Activated CD4-positive, CD25-positive, alpha-beta regulatory T cell treated with anti-CD3 and anti-CD28 coated beads, Interleukin-2, amount 50 U/mL, for 72 hours (primary cell): ENCODE results near the gene APLF.
"Not testable (repeated sequence)": the region's sequence is repeated elsewhere in the genome, so short reads cannot be mapped to it uniquely, and the experiment has no call there.

Experiments
- DNase-seq: peaks from one replicate; pipeline ENCODE4 v3.0.0; 2021

The APLF gene

DNA sequence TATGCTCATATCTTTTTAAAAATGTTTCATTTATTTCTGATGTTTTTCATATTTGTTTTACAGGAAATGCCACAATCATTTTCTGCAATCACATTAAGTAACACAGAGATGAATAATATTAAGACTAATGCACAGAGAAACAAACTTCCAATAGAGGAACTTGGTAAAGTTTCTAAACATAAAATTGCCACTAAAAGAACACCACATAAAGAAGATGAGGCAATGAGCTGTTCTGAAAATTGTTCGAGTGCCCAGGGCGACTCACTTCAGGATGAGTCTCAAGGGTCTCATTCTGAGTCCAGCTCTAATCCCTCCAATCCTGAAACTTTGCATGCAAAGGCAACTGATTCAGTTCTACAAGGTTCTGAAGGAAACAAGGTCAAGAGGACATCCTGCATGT, 70.4 kb downstream of the APLF start:
- no peak for DNase-seq

DNA sequence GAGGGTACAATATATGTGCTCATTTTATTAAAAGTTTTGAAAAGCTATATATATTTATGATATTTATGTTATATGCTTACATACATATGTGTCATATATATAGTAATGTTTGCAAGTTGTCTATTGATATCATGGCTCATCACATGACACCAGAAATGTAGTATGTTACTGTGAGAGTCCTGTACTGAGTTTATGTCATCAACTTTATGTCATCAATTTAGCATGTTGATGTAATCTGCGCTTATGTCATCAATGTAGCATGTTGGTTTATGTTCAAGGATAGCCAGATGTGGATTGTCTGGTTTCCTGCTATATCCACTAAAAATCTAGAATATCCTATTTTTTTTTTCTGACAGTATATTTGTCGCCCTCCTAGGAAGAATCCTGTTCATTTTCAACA, 77.4 kb downstream of the APLF start:
- no peak for DNase-seq

DNA sequence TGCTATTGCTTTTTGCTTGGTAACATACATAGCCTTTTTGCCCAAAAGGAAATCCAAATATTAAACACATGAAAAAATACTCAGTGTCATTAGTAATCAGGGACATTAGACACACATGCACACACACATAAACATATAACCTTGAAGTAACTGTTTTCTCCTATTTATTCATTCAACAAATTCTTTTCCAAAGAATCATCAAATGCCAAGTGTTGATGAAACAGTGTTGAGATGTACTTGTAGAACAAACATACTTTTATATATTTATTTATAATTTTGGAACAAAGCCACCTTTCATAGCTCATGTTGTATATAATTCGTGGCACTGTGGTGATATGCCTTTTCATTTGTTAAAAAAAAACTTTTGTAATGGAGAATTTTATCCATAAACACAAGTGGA, 81.0 kb downstream of the APLF start:
- DNase-seq = no peak

DNA sequence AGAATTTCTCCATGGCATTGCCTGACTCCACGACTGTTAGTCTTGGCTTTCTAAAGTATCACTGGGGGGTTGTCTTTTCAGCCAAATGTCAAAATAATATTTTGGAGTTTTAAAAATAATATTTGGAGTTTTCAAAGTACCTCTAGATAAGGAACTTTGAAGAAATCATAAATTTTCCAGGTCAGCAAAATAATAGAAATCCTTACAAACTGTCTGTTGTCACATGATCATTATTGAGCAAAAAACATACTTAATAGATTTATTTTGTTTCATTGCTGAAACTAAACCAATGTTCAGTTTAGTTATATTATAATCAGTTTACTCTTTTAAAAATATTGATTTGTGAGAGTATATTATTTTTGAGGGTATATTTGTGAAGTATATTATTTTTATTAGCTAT, 85.7 kb downstream of the APLF start:
- no peak for DNase-seq

DNA sequence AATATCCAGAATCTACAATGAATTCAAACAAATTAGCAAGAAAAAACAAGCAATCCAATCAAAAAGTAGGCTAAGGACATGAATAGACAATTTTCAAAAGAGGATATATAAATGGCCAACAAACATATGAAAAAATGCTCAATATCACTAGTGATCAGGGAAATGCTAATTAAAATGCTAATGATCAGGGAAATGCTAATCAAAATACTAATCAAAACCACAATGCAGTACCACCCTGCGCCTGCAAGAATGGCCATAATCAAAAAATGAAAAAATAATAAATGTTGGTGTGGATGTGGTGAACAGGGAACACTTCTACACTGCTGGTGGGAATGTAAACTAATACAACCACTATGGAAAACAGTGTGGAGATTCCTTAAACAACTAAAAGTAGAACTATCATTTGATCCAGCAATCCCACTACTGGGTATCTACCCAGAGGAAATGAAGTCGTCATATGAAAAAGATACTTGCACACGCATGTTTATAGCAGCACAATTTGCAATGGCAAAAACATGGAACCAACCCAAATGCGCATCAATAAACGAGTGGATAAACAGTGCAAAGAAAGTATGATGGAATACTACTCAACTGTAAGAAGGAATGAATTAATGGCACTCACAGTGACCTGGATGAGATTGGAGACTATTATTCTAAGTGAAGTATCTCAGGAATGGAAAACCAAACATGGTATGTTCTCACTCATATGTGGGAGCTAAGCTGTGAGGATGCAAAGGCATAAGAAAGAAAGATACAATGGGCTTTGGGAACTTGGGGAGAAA, 88.2 kb downstream of the APLF start:
- not testable (repeated sequence) for DNase-seq

DNA sequence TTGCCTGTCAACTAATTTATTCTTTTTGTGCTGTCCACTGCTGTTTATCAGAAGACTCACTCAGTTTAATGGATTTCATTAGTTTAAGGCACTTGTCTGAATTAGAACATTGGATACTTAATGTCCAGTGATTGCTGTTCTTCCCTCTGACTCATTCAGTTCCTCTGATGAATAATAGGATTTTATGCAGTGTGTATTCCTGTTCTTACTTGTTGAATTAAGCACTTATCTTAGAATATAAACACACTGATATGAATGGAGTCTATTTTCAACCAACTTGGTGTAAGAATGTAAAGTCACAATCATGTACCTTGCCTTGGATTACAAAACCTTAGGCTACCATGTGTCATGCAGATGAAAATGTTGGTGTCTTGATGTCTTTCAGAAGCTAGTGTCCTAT, 89.0 kb downstream of the APLF start:
- no peak for DNase-seq

DNA sequence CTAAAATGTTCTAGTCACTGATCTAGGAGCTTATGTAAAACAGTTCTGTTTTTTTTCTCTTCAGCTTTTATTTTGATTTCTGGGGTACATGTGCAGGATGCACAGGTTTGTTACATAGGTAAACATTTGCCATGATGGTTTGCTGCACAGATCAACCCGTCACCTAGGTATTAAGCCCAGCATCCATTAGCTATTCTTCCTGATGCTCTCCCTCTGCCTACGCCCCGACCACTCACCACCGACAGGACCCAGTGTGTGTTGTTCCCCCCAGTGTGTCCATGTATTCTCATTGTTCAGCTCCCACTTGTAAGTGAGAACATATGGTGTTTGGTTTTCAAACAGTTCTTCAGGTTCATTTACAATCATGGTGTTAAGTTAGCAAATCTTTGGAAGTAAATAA, 91.2 kb downstream of the APLF start:
- no peak for DNase-seq

DNA sequence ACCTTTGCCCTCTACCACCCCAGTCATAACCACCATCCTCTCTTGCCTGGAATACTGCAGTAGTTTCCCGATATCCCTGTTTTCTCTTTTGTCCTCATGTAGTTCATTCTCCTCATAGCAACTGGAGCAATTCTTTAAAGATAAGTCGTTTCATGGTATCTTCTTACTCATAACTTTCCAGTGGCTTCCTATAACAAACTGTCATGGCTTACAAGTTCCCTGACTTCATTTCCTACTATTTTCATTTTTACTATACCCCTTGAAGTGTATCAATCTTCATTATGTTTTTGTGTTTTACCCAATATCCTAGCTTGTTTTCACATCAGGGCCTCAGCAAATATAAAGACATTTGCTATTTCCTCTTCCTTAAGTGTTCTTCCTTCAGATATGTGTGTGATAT, 92.3 kb downstream of the APLF start:
- DNase-seq = no peak

DNA sequence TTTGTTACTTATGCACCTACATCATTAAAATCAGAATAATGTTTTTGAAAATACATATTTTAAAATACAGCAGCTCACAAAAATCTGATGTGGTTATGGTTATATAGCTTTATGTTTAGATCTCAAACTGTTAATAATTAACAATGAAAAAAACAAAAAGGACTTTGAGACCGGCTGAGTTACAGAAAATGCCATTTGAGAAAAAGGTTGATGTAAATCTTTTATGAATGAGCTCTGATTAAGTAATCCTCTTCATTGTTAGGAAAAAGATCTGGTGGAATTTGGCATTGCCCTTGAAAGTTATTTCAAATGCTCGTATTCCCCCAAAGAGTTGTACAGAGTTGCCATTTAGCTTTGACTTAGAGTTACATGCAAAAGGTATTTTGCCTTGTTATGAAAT, 93.2 kb downstream of the APLF start:
- no peak for DNase-seq

DNA sequence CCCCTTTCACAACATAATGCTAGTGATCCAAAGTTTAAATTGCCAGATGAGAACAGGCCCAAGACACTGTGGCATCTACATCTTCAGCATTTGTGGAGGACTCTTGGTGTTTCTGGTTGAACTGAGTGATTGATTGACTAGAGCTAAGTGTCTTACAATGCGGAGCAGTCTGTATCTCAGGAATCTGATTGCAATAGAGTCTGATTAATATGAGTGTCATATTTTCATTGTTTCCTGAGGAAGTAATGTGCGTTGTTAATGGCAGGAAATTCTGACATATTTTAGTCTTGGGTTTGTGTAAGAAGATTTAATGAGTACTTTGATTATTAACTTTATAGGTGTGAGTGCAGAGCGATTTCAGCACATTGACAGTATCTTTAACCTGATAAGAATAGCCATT, 94.0 kb downstream of the APLF start:
- DNase-seq = no peak

DNA sequence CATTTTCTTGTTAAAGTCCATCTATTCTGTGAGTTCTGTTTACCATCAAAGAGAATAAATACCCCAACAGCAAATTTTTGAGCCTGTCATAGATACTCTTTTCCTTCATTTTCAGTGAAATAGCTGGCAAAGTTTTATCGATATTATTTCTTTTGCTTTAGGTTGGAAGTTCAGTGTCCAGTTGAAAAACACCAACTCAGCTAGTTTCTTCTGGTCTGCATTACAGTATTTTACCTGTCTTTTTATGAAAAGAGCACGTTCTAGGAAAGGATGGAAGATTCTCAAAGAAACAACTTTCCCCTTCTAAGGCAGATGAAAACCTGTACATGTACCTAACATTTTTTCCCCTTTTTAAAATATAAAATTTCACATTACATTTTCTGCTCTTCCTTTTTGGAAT, 95.5 kb downstream of the APLF start:
- DNase-seq = no peak

DNA sequence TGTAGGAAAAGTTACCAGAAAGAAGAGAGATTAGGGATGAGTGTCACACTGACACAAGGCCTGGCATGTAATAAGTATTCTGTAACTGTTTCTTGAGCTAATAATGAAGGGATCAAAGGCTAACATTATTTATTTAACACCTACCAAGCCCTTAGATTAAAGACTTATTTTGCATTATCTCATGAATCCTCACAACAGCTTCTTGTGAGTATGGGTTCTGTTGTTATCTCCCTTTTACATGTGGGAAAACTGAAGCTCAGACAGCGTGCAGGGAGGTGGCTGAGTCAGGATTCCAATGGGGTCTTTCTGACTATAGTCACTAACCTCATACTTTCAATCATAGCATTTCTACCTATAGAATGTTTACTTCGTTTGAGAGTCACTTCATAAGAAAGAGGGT, 97.0 kb downstream of the APLF start:
- DNase-seq = no peak

DNA sequence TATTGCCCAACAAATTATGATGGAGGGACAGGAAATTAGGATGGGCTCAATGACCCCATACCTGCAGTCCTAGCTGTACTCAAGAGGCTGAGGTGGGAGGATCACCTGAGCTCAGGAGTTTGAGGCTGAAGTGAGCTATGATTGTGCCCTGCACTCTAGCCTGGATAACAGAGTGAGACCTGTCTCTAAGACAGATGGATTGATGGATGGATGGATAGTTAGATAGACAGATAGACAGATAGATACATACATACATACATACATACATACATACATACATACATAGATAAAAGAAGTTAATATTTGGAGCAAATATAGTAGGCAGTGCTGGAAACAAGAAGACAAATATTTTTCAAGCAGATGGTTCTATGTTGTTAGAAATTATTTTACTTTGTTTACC, 97.9 kb downstream of the APLF start:
- no peak for DNase-seq

DNA sequence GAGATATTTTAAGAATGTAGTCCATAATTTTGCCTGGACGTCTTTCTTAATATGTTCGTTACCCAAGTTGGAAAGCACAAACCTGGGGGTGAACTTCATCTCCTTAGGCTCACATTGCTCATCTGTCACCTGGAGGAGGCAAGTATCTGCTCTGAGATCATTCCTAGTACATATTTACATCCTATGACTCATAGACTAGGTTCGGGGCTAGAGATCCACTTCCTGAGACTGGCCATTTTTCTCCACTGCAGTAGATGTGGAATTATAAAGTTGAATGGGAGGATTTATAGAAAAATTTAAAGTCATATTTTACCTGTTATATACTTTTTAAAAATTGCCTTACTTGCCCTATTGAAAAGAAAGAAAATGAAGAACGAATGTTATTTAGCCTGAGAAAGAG, 98.5 kb downstream of the APLF start:
- DNase-seq = no peak

DNA sequence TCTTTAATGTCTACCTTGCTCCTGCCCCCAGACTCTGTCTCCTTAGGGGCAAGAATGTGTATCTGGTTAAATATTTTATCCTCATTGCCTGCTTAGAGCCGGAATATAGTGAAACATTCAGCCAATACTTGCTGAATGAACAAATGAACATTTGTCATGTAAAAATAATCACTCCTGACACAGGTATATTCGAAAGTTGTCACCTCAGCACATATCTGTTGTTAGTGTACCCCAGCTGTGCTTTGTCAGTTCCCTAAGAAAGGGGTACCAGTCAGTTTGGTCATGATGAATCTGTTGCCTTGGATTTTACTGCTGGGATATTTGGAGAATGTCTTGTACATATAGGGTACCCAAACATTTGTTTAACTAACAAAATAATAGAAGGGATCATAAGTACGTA, 99.0 kb downstream of the APLF start:
- DNase-seq = no peak

DNA sequence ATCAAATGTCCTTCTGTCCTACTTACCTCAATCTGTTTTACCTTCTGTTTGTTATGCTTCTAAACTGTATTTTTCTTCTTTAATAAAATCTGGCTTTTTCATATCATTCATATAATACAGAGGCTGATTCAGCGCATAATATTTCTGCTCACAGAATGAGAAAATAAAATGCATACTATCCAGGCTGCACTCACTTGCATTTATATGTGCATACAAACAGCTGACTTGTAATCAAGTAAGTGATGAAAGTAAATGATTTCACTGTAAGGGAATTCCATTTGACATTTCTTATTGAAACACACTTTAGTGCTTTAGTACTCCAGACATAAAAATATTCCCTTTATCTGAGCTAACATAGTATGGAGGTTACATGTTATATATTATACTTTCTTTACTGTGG, 100.7 kb downstream of the APLF start:
- no peak for DNase-seq

DNA sequence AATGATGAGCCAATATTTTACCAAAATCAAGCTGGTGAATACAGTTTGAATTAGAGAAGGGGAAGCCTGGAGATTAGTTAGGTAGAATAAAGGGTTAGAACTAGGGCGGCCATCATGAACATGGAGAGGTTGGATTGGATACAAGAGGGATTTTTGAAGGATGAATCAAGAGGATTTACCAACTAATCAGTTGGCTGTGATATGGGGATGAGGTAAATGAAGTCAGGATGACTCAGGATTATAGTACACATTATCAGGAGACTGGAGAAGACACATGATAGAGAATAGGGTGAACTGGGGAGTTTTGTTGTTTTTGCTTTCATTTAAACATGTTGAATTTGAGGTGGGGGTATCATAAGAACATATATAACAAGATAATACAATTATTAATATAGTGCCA, 102.2 kb downstream of the APLF start:
- DNase-seq = no peak

DNA sequence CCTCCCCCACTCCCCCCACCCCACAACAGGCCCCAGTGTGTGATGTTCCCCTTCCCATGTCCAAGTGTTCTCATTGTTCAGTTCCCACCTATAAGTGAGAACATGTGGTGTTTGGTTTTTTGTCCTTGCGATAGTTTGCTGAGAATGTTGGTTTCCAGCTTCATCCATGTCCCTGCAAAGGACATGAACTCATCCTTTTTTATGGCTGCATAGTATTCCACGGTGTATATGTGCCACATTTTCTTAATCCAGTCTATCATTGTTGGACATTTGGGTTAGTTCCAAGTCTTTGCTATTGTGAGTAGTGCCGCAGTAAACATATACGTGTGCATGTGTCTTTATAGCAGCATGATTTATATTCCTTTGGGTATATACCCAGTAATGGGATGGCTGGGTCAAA, 103.0 kb downstream of the APLF start:
- not testable (repeated sequence) for DNase-seq

DNA sequence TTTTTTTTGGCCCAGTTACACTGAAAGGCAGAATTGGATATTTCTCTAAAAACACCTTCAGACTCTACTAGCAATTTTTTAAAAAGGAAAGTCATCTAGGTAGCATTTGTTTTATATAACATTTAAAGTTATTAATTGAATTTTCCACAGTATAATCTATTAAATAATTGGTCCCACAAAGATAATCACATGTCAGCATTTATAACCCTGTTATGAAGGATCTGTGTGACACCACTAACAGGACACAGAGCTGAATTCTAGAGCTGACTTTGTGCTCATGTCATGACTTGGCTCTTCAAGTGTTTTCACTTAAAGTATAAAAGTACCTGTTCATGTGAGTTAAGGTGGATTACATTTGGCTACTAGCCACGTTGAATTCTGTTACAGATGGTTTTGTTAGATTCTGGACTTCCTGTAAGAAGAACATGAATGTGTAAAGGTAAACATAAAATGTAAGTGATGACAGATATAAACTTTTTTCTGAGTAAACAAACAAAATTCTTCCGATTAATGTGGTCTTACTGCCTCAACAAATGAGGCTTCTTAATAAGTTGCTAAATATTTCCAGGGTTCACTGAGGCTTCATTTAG, 106.9 kb downstream of the APLF start:
- no peak for DNase-seq

DNA sequence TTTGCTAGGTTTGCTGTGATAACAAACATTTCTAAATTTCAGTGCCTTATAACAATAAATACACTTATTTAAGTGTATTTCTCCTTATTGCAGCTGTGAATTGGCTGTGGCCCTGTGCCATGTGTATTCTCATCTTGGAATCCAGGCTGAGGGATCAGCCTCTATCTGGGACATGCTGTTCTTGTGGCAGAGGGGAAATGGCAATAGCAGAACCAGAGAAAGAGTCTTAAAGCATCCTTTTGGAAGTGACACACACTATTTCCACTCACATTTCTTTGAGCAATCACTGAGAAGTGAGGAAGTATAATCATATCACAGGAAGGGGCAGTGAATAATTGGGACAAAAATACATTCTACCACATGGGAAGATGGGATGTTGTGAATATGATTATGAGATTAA, 109.8 kb downstream of the APLF start:
- DNase-seq = no peak

DNA sequence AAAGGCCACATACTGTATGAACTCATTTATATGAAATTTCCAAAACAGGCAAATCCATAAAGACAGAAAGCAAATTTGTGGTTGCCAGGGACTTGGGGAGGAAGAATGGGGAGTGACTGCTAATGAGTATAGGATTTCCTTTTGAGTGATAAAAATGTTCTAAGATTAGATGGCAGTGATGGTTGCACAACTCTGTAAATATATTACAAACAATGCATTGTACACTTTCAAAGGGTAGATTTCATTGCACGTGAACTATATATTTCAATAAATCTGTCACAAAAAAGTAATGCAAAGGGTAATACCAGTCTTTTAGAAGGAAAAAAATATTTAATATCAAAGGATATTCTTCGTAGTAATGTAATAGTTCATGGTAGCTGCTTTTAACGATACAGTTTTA, 112.3 kb downstream of the APLF start:
- DNase-seq = no peak

DNA sequence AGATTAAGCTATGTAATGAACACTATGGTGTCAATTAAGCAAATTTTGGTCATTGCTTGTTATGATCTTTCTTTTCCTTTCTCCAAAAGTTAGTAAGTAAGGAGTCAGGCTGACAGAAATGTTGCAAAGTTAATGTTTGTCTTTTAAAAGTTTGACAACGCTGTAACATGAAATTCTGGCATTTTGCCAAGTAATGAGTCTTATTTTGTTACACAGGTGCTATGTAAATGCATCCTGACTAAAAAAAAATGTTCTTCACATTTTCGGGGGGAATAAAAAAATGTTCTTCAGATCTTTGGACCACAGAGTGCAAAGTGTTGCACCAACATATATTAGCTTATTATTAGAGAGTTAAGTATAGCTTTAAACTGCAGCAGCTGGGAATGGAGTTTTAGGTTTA, 121.2 kb downstream of the APLF start:
- DNase-seq = no peak

DNA sequence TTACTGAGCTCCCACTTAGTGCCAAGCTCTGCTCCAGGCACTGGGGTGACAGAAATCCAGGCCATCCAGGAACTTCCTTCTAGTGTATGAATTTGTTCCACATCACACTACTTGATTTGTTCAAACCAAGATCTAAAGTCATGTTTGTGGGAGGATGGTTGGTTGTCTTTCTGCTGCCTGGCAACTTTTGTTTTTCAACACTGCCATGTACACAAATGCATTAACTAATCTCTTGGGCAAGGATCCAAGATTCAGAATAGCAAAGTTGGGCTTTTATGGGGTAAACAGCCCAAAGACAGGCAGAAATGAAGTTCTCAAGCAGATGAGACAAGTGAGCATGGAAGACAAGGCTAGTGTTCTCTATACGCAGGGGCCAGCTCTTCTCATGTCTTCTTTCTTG, 122.6 kb downstream of the APLF start:
- DNase-seq = no peak

DNA sequence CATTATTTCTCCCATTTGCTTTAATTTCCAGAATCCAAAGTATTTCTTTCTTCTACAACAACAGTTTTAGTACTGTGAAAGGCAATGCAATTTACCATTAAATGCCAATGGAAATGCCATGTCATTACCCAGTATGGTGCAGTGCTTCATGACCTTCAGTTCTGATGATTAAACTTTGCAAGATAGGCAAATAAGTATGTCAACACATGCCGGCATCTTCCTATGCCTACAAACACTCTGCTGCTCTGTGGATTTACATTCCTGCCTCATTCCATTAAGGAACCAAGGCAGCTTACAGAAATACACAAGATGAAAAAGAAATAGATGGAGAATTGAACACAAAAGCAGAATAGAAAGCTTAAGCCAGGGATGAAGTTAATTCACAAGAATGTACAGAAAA, 123.3 kb downstream of the APLF start:
- no peak for DNase-seq

DNA sequence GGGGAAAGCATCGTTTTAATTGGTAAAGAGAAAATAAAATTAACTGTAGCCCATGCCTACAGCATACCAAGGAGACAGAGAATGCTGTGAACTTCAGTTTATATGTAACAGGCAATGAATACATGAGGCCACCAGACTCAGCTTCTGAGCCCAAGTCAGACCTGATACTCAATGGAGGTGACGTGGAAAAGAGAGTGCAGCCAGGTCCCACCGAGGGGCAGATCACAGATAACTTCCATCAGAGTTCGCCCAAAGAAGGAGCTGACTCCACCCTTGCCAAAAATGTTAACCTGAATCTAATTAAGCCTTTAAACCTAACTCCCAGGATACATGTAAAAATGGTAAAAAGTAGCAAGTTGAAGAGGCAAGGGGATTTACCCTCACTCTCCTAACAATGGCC, 123.8 kb downstream of the APLF start:
- DNase-seq = no peak
